ENCODE results near the gene ANGPTL8. TPM values are rescaled to one million over a fixed set of nuclear protein-coding genes. Genes with fewer than 3 reads are reported as not detected.

Gene ANGPTL8
- total and polyA plus RNA-seq, 2 experiments from 2014 or later: not detected

- TF ChIP-seq ZNF462 (CRISPR knock-in tag; IDR thresholded peaks at IDR 0.05): no peak
- no peak for TF ChIP-seq STAT1 (IDR thresholded peaks at IDR 0.05; ENCODE audit: unreplicated experiment)
- TF ChIP-seq ZNF114 (CRISPR knock-in tag; IDR thresholded peaks at IDR 0.05): no peak
- TF ChIP-seq NANOG (IDR thresholded peaks at IDR 0.05; ENCODE audit: borderline replicate concordance): no peak
- no peak for TF ChIP-seq EZH2phosphoT487 (IDR thresholded peaks at IDR 0.05; ENCODE audit: unreplicated experiment)
- no peak for TF ChIP-seq POLR2AphosphoS5 (IDR thresholded peaks at IDR 0.05; ENCODE audit: low read depth)
Observed at GRCh38 chr19:11291415-11291814, 52.0 kb downstream of the ANGPTL8 start (continued).

Other genes with a start within 250 kb of the ANGPTL8 start
- 160 and 180 TPM in 2 replicates for gene LDLR, start 150.2 kb upstream of the ANGPTL8 start, total RNA-seq (2014; rRNA removed; shearing (Covaris generic))
- 57.6 and 59.3 TPM in 2 replicates for gene LDLR, start 150.2 kb upstream of the ANGPTL8 start, polyA plus RNA-seq (2016; fragmentation: Nextera tagmentation; extraction: Ambion mirVana)
- 38.7 and 42.2 TPM in 2 replicates for gene SPC24, start 83.8 kb upstream of the ANGPTL8 start, total RNA-seq (2014; rRNA removed; shearing (Covaris generic))
- gene SPC24, start 83.8 kb upstream of the ANGPTL8 start, polyA plus RNA-seq (2016; fragmentation: Nextera tagmentation; extraction: Ambion mirVana): 40.6 and 41.8 TPM in 2 replicates
- 47.5 and 65.4 TPM in 2 replicates for gene KANK2, start 42.1 kb upstream of the ANGPTL8 start, total RNA-seq (2014; rRNA removed; shearing (Covaris generic))
- gene KANK2, start 42.1 kb upstream of the ANGPTL8 start, polyA plus RNA-seq (2016; fragmentation: Nextera tagmentation; extraction: Ambion mirVana): 14.7 and 15.9 TPM in 2 replicates
- 48.3 and 49.0 TPM in 2 replicates for gene DOCK6, start 22.9 kb downstream of the ANGPTL8 start, total RNA-seq (2014; rRNA removed; shearing (Covaris generic))
- 28.9 and 34.6 TPM in 2 replicates for gene DOCK6, start 22.9 kb downstream of the ANGPTL8 start, polyA plus RNA-seq (2016; fragmentation: Nextera tagmentation; extraction: Ambion mirVana)
- not detected in 2 replicates for gene TSPAN16, start 56.5 kb downstream of the ANGPTL8 start, total RNA-seq (2014; rRNA removed; shearing (Covaris generic))
- gene TSPAN16, start 56.5 kb downstream of the ANGPTL8 start, polyA plus RNA-seq (2016; fragmentation: Nextera tagmentation; extraction: Ambion mirVana): not detected in 2 replicates
- gene RAB3D, start 100.0 kb downstream of the ANGPTL8 start, total RNA-seq (2014; rRNA removed; shearing (Covaris generic)): 16.9 and 21.2 TPM in 2 replicates
- gene RAB3D, start 100.0 kb downstream of the ANGPTL8 start, polyA plus RNA-seq (2016; fragmentation: Nextera tagmentation; extraction: Ambion mirVana): 3.8 and 5.3 TPM in 2 replicates
- gene TMEM205, start 106.6 kb downstream of the ANGPTL8 start, total RNA-seq (2014; rRNA removed; shearing (Covaris generic)): 223 and 293 TPM in 2 replicates
- 114 and 123 TPM in 2 replicates for gene TMEM205, start 106.6 kb downstream of the ANGPTL8 start, polyA plus RNA-seq (2016; fragmentation: Nextera tagmentation; extraction: Ambion mirVana)
- gene CCDC159, start 106.9 kb downstream of the ANGPTL8 start, total RNA-seq (2014; rRNA removed; shearing (Covaris generic)): 3.4 and 3.5 TPM in 2 replicates
- gene CCDC159, start 106.9 kb downstream of the ANGPTL8 start, polyA plus RNA-seq (2016; fragmentation: Nextera tagmentation; extraction: Ambion mirVana): 5.1 and 6.2 TPM in 2 replicates
- gene PLPPR2, start 115.8 kb downstream of the ANGPTL8 start, total RNA-seq (2014; rRNA removed; shearing (Covaris generic)): 5.7 and 12.0 TPM in 2 replicates
- 5.0 and 9.0 TPM in 2 replicates for gene PLPPR2, start 115.8 kb downstream of the ANGPTL8 start, polyA plus RNA-seq (2016; fragmentation: Nextera tagmentation; extraction: Ambion mirVana)
- 2.1 and 4.1 TPM in 2 replicates for gene SWSAP1, start 135.0 kb downstream of the ANGPTL8 start, total RNA-seq (2014; rRNA removed; shearing (Covaris generic))
- gene SWSAP1, start 135.0 kb downstream of the ANGPTL8 start, polyA plus RNA-seq (2016; fragmentation: Nextera tagmentation; extraction: Ambion mirVana): 6.1 and 6.6 TPM in 2 replicates
- 6.8 and 12.0 TPM in 2 replicates for gene EPOR, start 144.7 kb downstream of the ANGPTL8 start, total RNA-seq (2014; rRNA removed; shearing (Covaris generic))
- gene EPOR, start 144.7 kb downstream of the ANGPTL8 start, polyA plus RNA-seq (2016; fragmentation: Nextera tagmentation; extraction: Ambion mirVana): 9.1 and 9.2 TPM in 2 replicates
- gene RGL3, start 179.7 kb downstream of the ANGPTL8 start, total RNA-seq (2014; rRNA removed; shearing (Covaris generic)): 46.8 and 49.4 TPM in 2 replicates
- 48.8 and 49.2 TPM in 2 replicates for gene RGL3, start 179.7 kb downstream of the ANGPTL8 start, polyA plus RNA-seq (2016; fragmentation: Nextera tagmentation; extraction: Ambion mirVana)
- 0.54 and 1.5 TPM in 2 replicates for gene ODAD3, start 195.5 kb downstream of the ANGPTL8 start, total RNA-seq (2014; rRNA removed; shearing (Covaris generic))
- 6.1 TPM in 2 replicates for gene ODAD3, start 195.5 kb downstream of the ANGPTL8 start, polyA plus RNA-seq (2016; fragmentation: Nextera tagmentation; extraction: Ambion mirVana)
- gene PRKCSH, start 196.0 kb downstream of the ANGPTL8 start, total RNA-seq (2014; rRNA removed; shearing (Covaris generic)): 107 and 130 TPM in 2 replicates
- 85.3 and 90.3 TPM in 2 replicates for gene PRKCSH, start 196.0 kb downstream of the ANGPTL8 start, polyA plus RNA-seq (2016; fragmentation: Nextera tagmentation; extraction: Ambion mirVana)
- 1.2 and 1.7 TPM in 2 replicates for gene ELAVL3, start 241.4 kb downstream of the ANGPTL8 start, total RNA-seq (2014; rRNA removed; shearing (Covaris generic))
- 0.45 and 0.63 TPM in 2 replicates for gene ELAVL3, start 241.4 kb downstream of the ANGPTL8 start, polyA plus RNA-seq (2016; fragmentation: Nextera tagmentation; extraction: Ambion mirVana)